T-helper 1 cell (primary cell): ENCODE measurements around the gene ZNF688.
"Not testable (repeated sequence)": the region's sequence is repeated elsewhere in the genome, so short reads cannot be mapped to it uniquely, and the experiment has no call there.

Experiments used
- DNase-seq, 5 donors: peaks; one replicate each; pipeline ENCODE4 v3.0.0-alpha.2; 2012 to 2020

The ZNF688 gene

DNA sequence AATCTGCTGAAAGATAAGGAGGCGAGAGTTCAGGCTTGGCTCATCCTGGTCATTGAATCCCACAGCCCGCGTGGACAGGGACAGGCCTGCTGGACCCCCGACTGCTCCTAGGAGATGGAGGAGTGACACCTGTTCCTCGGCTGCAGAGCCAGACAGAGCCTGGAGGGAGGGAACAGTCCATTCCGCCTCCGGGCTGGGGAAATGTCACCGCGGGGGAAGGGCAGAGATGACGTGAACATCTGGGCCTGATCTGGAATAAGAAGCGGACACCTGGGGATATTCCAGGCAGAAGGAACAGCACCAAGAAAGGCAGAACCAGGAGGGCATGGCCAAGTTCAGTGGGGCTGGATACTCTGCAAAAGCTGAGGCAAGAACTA lies 38.4 kb downstream of the ZNF688 start:
- DNase-seq = no peak

DNA sequence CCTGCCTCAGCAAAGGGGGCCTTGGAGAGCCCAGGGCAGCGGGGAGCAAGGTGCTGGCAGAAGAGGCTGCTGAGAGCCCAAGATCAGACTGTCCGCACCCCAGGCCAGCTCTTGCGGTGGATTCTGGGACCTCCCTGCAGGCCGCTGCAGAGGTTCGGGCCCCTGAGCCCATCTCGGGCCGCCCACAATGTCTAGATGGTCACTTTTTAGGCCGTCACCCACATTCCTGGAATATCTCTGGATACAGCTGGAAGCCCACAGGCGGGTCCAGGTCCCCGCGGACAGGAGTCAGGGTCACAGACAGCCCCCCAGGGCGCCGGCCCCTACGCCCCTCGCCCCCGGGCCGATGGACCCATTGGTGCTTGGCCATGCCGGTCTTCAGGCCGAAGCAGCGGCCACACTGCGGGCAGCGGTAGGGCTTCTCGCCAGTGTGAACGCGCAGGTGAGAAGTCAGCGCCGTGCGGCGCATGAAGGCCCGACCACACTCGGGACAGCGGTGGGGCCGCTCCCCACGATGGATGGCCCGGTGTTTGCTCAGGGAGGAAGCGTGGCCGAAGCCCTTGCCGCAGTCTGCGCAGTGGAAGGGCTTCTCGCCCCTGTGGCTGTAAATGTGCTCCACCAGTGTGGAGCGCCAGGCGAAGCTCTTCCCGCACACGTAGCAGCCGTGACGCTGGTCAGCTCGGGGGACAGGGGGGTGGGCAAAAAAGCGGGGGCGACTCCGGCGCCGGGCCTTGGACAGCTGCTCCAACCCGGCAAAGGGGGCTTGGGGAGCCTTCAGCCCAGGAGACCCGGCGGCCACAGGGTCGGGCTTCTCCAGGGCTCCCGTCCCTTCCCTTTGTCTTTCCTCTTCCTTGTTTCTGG lies 39.0 kb downstream of the ZNF688 start:
- no peak for DNase-seq

DNA sequence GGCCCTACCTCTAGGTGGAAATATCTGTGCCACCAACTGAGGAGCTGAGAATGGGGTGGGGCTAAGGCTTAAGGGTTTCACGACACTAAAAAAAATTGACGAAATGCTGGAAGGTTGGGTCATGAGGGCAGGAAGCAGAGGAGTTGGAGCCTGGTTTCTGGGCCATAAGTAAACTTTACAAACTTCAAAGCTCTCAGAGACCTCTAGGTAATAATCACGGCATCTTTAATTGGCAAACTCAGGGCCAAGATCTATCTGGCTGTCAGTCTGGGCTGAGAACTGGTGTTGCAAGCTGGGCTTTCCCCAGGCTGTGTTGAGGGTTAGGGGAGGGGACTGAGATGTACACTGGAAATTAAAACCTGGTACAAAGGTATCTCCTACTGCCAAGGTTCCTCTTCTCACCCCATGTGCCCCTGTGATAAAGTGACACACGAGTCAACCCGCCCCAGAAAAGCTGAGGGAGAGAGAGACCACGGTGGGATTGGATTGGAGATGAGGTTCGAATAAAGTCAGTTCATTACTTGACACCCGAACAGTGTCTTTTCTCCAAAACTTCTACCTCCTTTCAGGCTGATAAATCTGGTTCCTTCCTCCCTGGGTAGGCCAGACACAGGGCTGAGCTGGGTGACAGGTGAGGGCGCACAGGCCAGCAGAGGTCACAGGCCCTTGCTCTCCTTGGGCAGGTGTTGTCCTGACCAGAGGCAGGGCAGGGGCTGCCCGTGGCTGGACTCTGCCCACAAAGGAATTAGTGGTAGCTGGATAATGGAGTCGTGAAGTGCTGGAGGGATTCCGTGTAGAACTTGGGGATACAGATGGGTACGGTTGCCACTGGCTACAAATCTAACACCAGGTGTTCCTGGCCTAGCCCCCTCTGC lies 41.1 kb downstream of the ZNF688 start:
- DNase-seq = no peak

DNA sequence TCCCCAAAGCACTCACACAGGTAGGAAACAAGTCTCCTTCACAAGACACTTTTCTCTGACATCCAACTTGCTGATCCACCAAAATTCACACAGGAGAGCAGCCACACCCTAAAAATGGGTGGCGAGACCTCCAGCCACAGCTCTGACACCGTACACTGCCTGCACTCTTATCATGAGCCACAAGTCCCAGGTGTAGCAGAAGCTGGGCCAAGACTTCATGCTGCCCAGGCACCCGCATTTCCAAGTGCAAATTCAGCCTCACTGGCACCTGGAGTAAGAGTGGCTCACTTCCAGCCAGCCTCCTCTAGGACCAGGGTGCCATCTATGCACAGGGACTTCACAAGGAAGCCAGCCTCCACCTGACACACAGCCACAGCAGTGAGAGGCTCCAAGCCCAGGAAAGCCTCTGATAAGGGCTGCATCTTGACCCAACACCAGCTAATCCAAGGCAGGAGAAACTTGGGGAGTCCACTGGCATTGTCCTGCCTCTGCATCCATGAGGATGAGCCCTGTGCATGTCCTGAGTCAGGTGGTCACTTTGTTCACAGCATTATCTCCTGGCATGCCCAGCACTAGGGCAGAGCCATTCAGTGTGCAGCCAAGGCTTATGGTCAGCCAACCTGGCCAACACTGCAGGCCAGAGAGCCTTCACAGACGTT lies 42.6 kb downstream of the ZNF688 start:
- DNase-seq = no peak

DNA sequence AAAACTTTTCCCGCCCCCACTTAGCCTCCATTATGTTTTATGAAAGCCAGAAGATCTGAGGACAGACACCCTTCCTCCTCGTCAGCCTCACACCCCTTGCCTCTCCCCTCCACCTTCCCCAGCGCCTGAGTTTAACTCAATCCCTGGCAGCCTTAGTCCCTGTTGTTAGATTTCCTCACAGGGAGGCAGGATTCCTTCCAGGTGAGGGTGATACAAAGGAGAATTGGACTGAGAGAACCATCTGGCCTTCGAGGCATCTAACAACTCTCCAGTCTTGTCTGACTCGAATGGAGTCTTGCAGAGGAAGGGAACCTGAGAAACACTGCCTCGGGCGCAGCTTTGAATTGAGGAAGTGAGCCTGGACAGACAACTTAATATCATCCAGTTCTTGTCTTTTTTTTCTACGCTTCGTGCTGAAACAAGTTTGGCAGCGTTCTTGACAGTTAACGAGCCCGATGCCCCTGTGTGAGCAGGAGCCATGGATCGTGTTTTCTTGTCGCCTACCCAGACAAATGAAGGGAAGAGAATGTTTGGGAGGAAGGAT lies 43.8 kb downstream of the ZNF688 start:
- DNase-seq = no peak

DNA sequence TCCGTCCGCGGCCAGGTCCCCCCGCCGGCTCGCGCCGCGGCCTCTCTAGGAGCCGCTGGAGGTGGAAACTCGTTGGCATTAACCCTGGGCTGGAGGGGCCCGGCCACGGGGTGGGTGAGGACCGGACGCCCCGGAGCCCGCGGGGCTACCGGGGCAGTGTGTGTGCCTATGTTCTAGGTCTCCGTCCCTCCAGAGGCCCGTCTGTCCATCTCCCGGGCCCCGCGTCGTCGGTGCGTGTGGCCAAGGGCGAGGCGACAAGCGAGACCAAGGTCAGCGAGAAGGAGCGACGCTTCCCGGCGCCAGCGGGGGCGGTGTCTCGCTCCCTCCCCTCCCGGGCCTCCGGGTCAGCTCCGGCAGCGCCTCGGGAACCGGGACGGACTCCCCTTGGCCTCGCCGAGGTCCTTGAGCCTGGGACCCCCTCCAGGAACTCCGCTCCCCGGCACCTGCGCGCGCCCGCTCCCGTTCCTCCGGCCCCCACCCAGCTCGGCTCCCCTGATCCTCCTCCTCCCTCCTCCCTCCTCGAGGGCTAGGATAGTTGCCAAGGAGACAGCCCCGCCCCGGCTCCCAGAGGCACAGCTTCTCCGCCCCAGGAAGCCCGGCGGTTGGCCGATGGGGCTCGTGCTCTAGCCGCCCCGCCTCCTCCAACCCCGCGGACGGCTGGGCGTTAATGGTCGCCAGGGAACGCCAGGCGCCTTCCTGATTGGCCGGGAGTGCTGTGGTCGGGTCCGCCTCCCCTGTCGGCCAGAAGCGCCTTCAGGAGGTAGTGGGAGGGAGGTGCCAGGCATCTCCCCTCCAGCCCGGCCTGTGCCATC lies 44.5 kb downstream of the ZNF688 start:
- DNase-seq = peak; percentile 80 to 97 (median 82)

DNA sequence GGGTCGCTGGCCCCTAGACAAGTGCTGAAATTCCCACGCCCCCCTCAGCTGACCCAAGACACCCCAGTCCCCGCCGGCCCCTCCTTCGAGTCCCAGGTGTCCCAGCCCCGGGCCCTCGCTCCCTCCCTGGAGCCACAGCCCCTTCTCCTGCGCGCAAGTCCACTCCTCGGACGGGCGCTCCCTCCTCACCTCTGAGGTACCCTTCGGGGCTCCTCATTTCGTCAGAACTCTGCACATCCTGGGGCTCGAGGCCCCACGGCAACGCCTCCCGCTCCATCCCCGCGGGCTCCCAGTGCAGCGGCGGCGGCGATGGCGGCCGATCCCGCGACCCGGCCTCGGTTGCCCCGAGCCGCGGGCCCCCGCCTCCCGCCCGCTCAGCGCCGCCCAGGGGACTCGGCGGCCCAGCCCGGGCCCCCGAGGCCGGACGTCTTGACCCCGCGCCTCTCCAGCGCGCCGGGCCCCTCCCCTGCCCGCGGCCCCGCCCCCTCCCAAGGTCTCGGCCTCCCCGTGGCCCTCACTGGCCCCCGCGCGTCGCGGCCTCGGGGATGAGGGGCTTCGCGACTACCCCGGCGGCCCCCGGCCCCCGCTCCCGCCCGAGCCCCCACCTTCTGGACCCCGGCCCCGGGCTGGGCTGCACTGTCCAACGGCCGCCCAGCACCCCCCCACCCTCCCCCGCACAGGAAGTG lies 45.2 kb downstream of the ZNF688 start, which contains the start of gene ZNF768:
Gene ZNF768 (minus strand): TSS at position 430 of the 686 bp plus-strand sequence. CDS start 153 bp downstream, at position 277.
- DNase-seq = peak in 2 of 5 donors; percentile 22 to 43

DNA sequence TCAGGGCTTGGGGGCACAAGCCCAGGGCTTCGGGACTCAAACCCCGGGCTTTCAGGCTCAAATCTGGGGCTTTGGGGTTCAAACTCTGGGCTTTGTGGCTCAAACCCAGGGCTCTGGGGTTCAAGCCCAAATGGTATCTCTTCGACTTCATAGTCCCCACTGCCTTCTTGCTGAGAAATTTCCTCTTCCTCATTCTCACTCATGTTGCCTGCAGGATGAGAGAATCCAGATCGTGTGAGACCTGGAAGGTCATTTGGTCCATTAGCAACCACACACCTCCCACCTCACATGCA lies 45.7 kb downstream of the ZNF688 start:
- no peak for DNase-seq

DNA sequence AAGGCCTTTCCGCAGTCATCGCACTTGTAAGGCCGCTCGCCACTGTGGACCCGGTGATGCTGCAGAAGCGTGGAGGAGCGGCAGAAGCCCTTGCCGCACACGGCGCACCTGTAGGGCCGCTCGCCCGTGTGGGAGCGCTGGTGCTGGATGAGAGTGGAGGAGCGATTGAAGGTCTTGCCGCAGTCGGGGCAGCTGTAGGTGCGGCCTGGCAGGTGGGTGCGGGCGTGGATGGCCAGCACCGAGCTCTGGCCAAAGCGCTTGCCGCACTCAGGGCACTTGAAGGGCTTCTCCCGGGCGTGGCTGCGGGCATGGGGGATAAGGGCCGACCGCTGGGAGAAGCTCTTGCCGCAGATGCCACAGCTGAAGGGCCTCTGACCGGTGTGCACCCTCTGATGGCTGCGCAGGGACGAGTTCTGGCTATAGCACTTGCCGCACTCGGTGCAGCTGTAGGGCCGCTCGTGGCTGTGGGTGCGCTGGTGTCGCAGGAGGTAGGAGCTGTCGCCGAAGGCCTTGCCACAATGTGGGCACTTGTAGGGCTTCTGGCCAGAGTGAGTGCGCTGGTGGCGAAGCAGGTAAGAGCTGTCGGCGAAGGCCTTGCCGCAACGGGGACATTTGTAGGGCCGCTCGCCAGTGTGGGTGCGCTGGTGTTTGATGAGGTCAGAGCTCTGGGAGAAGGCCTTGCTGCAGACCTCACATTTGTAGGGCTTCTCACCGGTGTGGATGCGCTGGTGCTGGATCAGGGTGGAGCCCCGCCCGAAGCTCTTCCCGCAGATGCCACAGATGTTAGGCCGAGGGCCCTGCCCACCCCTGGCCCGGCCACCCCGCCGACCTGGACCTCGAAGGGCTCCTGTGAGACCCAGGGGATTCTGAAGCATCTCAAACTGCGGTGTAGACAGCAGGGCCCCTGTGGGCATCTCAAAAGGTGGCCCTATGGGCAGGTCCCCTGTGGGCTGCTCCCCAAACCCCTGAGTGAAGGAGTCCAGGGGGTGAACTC lies 46.6 kb downstream of the ZNF688 start:
- no peak for DNase-seq

DNA sequence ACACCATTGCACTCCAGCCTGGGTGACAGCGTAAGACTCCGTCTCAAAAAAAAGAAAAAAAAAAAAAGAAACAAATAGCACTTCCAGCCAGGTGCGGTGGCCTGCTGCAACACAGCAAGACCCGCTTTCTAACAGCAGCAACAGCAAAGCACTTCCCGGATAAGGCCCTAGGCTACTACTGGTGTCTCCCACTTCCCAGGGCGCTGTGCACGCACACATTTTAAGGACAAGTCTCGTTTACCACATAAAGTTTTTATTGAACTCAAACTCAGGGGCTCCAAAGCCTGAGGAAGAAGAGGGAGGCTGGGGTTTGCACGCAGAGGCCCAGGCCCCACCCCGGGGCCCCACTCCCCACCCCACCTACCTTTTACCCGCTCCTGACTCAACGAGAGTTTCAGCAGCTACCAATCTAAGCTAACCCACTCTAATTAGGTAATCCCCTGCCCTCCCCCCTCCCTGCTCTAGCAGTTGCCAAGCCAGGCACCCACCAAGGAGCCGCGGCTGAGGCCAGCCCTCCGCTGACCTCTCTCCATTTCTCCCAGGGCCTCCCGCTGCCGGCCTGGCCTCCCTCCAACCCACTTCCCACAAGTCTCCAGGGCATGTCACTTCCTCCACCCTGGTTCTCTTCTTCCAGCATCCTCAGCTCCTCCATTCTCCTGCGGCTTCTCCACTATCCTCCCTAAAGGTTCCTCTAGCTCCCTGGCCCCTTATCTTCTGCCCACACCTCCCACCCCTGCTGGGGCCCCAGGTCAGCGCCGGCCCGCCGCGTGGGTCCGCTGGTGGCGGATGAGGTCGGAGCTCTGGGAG lies 47.5 kb downstream of the ZNF688 start:
- no peak for DNase-seq

DNA sequence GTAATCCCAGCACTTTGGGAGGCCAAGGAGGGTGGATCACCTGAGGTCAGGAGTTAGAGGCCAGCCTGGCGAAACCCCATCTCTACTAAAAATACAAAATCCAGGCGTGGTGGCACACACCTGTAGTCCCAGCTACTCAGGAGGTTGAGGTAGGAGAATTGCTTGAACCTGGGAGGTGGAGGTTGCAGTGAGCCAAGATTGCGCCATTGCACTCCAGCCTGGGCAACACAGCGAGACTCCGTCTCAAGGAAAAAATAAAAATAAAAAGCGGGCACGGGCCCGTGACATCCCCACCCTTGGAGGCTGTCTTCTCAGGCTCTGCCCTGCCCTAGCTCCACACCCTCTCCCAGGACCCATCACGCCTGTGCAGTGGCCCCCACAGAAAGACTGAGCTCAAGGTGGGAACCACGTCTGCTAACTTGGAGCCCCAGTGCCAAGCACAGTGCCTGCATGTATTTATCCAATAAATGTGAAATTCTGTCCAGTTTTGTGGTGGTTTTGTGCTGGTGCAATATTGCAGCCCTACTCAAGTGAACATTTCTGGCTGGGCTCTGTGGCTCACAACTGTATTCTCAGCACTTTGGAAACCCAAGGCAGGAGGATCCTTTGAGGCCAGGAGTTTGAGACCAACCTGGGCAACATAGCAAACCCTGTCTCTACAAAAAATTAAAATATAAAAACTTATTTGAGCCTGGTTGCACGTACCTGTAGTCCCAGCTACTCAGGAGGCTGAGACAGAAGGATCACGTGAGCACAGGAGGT lies 48.6 kb downstream of the ZNF688 start:
- DNase-seq = not testable (repeated sequence)

DNA sequence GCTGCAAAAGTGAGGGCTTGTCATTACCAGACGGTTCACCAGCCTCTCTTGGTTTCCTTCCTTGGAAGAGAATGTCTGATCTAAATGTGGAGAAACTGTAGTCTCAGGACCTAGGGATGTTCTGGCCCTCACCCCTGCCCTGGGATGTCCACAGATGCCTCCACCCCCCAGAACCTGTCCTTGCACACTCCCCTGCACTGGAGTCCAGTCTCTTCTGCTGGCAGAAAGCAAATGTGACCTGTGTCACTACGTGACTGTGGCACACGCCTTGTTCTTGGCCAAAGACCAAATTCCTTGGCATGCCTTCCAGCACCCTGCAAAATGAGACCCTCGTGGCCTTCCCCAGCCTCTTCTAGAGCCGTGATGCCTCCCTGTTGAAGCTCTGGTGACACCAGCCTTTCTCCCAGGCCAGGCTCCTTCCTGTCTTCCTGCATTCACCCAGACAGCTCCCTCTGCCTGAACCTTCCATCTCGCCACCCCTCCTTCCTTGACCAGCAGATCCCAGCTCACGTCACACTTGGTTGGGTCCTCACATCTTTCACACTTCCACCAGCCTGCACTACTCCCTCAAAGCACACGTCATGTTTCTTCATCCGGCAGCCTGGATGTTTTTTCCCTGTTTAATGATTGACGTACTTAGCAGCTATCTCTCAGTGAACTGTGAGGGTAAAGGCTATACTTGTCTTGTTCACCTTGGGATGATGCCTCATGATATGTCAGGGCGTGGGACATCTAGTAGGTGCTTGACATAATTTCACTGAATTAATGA lies 49.5 kb downstream of the ZNF688 start:
- DNase-seq = no peak

DNA sequence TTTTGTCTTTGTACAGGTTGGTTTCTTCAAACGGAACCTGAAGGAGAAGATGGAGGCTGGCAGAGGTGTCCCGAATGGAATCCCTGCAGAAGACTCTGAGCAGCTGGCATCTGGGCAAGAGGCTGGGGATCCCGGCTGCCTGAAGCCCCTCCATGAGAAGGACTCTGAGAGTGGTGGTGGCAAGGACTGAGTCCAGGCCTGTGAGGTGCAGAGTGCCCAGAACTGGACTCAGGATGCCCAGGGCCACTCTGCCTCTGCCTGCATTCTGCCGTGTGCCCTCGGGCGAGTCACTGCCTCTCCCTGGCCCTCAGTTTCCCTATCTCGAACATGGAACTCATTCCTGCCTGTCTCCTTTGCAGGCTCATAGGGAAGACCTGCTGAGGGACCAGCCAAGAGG lies 50.0 kb downstream of the ZNF688 start:
- no peak for DNase-seq
